OCI-M2 (cell line): ENCODE data around the gene MRTFB.
A peak's percentile ranks its signal among the peaks of the same experiment; 100 is the strongest.

Experiments
- DNase-seq: peaks from one replicate; lab custom pipeline; 2025; ENCODE audit not compliant: unreplicated experiment; lab: John Stamatoyannopoulos, UW

Gene MRTFB

DNA sequence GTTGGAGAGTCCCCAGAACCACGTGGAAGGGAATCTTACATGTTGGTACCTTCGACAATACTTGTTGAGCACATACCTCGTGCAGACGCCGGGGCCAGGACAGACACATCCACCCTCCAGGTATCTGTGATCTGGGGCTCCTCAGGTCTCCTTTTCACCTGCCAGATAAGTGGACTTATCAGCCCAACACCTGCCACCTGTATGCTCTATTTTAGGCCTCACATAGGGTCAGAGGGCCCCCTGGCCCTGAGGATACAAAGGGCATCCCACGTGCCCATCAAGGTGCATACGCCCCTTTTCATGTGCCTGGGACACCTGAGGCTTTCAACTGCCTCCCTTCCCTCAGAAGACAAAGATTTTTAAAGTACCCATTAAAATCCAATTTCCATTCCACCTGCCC, 212.7 kb downstream of the MRTFB start:
- DNase-seq, result no peak

DNA sequence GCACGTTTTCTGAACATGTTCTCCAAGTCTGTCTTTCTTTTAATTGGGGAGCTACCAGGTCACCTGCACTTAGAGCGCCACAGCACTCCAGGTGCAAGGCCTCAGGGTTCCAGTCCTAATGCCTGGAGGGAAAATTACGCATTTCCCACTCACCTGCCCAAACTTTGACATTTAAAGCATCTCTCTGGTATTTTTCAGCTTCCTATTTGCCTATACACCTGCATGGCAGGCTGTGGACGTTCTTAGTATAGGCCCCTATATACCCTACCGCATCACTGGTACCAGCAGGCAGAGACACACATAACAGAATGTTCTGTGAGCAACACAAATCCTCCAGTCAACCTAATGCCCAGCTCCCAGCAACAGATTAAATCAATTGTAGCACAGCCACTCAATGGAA, 213.3 kb downstream of the MRTFB start:
- DNase-seq, result no peak

DNA sequence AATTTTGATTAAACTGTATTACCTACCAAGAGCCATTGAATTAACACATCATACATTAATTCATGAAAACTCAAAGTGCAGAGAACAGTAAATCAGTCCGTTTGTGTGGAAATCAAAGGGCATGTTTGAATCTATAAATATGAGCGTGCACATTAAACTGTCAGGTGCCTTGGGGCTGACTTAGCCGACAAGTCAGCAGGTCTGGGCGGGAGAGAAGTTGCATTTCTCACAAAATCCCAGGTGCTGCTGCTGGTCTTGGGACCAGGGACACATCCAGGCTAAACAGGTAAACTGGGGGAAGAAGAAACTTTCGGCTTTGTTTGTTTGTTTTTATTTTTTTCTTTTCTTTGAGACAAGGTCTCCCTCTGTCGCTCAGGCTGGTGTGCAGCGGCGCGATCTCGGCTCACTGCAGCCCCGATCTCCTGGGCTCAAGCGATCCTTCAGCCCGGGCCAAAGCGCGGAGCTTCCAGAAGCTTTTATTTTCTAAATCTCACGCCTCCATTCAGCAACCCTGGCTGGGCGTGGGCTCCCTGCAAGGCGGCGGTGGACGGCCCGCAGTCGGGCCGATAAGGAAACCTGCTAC, 213.9 kb downstream of the MRTFB start:
- DNase-seq, result no peak

DNA sequence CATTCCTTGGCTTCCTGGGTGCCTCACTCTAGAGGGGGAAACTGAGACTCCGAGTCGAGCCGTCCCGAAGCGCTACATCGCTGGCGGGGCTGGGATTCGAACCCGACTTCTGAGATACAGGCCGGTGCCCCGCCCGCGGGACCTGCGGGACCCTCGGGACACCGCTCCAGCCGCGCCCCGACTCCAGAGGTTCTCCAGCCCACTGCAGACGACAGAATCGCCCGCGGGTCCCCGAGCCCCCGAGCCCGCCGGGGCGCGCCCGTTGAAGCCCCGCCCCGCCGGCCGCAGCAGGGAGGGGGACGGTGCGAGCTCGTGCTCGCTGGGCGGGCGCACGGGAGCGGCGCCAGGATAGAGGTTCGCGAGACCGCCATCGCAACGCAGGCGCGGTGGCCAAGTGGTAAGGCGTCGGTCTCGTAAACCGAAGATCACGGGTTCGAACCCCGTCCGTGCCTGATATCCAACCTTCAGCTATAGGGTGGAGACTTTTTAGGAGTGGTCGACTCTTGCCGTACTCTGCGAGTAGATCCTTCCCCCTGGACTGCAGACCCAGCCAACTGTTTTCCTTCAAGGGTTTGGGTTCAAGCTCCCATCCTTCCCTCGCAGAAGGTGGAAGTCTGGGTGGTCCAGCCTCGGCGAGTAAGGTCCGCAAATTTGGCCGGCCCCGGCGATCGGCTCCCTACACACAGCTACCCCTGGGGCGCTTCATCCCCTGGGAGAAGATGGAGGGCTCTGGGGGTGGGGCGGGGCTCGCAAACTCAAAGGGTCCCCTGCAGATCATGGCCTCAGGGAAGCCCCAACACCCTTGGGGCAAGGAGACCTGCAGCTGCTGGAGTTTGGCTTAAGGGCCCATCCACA, 214.6 kb downstream of the MRTFB start:
- peak; percentile 65 for DNase-seq

DNA sequence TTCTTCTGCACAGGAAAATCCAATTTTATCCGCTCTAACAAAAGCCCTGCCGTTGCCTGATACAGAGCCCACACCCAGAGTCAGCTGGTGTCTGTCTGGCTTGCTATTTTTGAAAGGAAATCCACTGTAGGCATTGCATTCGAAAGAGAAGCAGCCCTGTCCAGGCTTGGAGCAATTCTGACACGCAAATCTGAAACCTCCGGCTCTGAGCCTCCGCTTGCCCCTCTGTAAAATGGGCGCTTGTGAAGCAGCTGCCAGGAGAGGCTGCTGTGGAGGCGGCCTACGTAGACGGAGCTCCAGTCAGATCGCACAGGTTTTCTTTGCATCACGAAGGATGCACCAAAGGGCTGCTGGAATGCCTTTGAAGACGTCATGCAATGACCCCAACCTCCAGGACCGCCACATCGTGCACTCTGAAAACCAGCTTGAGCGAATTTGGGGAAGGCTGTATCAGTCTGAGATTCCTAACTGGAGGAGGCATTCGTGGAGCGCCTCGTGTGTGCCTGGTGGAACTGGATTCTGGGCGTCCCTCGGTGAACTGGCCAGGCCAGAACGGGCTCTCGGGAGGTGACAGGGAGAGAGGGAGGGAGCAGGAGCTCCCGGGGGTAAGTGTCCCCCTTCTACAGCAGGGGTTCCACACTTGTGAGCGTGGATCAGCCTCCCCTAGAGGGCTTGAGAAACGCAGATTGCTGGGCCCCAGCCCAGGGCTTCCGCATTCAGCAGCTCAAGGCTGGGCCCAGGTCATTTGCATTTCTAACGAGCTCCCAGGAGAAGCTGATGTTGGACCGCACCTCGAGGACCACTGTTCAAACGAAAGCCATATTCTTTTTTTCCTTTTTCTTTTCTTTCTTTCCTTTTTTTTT, 215.5 kb downstream of the MRTFB start:
- DNase-seq, result no peak

DNA sequence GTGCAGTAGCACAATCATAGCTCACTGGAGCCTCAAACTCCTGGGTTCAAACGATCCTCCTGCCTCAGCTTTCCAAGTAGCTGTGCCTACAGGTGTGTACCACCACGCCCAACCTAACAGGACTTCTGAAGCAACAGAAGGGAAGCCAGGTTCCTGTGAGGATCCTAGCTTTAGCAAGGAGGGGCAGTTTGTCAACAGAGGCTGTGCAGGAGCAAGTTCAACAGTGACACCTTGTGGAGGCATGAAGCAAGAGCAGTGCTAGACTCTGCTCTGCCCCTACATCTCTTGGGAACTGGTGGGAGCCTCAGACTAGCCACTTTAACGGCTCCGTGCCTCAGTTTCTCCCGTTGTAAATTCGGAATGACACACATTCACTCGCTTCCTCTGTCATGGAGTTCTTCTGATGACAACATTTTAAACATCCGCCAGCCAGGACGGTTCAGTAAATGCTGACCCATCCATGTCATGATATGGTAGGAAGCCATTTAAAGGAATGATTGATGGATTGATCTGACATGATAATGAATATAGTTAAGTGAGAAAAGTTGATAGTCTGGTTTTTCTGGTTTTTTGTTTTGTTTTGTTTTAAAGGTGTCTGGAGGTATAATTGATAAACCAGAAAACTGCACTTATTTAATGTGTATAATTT, 218.7 kb downstream of the MRTFB start:
- no peak for DNase-seq

DNA sequence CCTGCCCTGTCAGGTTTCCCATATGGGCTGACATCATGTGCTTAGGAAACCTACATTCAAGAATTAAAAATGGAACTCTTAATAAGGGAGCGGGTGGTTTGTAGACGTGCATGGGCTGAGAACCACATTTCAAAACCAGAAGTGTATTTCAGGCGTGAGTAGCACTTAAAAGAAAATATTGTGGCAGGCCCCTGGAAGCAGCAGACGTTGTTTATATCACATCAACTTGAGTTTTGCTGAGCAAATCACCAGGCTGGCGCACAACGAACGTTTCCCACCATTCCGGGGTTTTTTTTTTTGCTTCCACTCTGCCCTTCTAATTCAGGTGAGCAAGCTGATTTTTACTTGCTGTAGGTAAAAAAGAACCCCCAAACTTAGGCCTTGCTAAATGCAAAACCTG, 220.2 kb downstream of the MRTFB start:
- no peak for DNase-seq

DNA sequence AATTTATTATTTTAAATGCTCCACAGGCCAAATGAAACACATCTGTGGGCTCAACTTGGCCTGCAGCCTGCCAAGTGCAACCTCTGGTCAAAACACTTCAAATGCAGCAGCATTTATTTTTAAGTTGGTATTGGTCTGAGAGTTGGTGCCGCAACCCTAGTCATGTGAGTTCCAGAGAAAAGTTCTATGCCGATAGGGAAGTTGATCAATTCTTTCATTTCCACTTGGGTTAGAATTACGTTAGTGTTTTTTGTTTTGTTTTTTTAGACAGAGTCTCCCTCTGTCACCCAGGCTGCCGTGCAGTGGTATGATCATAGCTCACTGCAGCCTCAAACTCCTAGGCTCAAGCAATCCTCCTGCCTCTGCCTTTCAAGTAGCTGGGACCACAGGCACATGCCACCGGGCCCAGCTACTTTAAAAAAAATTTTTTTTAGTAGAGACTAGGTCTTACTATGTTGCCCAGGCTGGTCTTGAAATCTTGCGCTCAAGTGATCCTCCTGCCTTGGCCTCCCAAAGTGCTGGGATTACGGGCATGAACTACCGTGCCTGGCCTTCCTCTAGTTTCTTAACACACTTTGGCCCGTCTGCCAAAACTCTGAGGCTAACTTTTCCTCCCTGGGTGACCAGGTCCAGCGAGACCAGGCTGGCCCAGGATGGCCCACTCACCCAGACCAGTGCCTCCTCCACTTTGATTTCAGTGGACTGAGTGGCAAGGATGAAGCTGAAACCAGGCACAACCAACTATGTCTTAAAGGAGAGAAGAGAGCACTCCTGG, 221.1 kb downstream of the MRTFB start:
- DNase-seq, result no peak

DNA sequence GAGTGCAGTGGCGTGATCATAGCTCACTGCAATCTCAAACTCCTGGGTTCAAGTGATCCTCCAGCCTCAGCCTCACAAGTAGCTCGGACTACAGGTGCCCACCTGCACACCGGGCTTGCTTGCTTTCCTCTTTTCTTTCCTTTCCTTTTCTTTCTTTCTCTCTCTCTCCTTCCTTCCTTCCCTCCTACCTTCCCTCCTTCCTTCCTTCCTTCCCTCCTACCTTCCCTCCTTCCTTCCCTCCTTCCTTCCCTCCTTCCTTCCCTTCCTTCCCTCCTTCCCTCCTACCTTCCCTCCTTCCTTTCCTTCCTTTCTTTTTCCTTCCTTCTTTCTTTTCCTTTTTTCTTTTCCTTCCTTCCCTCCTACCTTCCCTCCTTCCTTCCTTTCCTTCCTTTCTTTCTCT, 225.5 kb downstream of the MRTFB start:
- no peak for DNase-seq

DNA sequence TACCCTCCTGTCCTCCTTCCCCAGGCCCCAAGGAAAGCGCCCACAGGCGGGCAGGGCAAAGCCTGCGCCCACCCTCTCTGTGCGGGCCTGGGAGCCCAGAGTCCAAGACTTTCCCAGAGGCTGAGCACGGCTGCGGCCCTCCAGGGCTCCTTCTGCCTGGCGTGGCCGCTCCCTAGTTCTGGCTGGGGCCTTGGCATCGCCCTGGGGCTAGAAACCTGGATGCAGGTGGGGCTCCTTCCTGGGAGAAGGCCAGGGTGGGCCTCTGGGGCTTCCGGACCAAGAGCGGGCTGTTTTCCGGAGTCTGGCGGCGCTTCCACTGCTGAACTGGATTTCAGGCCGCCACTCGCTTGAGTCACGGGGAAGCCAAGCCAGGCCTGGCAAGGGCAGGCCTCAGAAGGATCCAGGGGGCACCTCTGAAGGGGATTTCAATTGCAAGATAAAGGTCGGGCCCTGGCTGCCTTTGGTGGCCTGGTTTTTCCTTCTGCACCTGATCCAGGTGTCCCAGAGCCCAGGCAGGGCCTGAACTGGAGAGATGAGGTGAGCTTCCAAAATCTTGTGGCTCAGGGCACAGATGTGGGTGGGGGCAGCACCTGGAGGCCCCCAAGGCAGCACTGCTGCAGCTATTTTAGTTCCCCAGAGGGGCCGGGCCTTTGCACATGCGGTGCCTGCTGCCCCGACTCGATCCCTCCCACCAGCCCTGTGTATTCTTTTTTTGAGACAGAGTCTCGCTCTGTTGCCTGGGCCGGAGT, 227.4 kb downstream of the MRTFB start:
- no peak for DNase-seq

DNA sequence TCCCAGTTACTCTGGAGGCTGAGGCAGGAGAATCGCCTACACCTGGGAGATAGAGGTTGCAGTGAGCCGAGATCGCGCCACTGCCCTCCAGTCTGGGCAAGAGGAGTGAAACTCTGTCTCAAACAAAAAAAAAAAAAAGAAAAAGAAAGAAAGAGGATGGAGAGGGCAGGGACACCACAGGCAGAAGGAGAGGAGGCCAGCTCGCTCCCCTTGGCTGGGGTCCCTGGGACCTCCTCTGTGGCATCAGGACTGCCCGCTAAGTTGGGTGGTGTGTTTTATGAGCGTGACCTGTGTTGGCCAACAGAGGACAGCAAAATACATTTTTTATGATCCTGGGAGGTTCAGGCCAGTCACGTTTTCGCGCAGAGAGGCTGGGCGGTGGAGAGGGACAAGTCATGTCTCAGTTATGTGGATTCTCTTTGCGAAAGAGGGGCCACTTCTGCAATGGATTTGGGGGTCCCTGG, 229.6 kb downstream of the MRTFB start:
- no peak for DNase-seq

DNA sequence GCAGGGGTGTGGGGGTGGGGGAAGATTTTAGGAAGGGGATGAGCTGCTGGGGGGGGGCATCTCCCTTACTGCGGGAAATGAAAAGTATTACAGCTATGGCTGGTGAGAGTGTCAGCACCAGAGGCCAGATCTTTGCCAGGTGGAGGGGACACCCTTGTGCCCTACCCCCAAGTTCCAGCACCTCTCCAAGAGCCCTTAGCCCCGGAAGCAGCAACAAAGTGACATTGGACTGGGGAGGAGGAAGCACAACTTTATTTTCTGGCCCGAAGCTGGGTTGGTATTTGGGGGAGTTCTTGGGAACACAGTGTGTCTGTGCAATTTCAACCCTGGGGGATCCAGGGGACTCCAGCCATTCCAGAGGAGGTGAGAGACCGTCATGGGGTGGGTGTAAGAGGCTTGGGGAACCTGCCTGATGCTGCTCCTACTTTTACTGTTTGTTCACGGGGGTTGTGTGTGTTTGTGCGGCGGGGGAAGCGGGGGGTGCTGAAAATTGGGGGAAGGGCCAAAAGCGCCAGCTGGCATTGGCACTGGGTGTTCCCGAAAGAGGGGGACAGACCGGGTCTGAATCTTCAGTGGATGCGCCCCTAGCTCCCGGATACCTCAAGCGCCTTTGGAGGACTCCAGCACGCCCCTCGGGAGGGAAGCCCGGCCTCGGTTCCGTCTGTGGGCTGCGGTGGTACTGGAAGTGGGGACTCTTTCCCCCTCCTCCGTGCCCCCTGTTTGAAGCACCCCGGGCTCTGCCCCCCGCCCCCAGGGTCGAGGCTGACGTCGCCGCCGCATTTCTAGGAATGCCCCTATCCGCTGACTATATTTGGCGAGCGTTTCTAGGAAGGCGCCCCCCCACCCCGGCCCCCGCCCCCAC, 230.3 kb downstream of the MRTFB start:
- DNase-seq, result no peak

DNA sequence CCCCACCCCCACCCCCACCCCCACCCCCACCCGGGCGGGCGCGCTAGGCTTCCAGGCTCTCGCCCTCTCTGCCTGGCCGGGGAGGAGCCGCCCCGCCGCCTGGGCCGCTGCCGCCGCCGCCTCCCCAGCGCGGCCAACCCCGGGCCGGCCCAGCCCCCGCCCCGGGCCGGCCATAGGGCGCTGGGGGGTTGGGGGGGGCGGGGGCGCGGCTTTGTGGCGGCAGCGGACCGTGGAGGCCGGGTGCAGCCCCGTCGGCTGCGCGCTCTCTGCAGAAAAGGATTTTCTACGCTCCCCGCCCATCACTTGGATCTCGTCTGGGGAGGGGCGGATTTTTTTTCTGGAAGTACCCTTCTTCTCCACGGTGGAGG, 230.9 kb downstream of the MRTFB start:
- no peak for DNase-seq

DNA sequence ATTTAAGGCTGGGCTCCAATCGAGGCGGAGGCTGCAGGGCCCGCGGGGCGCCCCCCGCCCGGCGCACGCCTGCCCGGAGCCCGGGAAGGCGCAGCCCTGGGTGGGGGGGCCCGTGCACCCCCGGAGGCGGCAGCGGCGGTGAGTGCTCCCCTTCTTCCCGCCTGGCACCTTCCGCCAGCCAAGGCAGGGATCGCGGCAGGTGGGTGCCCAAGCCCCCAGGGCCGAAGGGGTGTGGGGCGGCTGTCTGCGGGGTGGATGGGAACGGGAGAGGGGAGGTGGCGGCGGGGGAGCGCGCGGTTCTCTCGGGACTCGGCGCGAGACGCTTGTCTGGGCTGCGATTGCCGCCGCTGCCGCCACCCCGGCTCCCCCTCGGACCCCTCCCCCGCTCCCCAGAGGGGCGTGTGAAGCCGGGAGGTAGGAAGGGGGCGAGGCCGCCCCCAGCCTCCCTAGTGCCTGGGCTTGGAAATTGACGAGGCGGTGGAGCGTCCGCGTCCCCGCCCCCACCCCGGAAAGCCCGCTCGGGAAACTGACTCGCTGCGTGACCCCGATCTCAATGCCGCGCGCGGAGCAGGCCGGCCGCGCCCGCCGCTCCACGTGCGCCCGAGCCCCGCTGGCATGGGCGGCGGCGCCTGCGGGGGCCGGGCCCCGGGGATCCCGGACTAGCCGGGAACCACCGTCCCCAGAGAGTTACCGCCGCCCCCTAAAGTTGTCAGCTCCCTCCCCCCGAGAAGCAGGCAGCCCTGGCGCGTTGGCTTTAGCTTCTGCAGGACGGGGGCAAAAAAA, 231.5 kb downstream of the MRTFB start:
- DNase-seq, result no peak

DNA sequence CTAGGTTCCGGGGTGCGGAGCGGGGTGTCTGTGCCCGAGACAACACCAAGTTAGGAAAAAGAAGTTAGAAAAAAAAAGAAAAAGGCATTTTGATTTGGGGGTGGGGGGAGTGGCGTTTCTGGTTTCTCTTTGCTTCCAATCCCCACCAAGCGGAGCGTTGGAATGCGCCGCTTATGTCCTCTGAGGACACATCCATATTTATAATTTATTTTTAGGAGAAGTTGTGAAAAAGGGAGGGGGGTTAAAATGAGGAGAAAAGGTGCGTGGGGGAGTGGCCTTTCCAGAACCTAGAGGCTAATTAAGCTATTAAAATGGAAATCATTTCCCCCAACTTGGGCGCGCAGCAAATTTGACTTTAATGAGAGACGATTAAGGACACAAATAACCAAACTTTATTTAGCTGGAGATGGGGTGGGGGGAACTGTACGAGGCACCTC, 232.1 kb downstream of the MRTFB start:
- DNase-seq, result no peak

DNA sequence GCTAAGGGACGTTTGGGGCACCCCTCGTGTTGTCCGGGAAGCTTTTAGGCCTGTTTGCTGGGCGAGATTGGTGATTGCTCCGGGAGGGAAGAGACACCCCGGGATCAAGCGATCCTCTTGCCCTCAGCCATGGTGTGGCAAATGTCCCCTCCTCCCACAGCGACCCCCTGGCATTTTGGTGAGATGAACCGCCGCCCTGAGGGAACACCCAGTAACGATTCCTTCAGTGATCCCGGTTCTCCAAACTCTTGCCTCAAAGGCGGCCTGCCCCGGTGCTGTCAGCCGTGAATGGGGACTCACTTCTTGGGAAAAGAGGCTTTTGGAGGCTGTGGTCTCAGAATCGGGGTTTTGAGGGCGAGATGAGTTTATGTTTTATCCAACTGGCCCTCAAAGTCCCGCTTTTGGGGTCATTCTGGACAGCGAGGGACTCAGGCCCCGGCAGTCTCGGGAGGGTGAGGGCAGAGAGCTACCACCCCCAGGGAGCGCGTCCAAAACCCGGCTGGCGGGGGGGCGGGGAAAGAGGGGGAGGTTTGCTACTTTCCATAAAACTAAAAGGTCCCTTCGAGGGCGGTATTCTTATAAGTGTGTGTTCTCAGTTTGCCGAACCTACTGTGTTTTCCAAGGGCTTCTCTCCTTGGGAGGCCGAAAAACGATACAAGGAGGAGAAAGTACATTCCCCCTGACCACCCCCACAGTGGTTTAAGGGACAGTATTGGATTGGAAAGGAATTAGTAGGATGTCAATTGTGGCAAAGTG, 232.7 kb downstream of the MRTFB start:
- DNase-seq, result no peak

DNA sequence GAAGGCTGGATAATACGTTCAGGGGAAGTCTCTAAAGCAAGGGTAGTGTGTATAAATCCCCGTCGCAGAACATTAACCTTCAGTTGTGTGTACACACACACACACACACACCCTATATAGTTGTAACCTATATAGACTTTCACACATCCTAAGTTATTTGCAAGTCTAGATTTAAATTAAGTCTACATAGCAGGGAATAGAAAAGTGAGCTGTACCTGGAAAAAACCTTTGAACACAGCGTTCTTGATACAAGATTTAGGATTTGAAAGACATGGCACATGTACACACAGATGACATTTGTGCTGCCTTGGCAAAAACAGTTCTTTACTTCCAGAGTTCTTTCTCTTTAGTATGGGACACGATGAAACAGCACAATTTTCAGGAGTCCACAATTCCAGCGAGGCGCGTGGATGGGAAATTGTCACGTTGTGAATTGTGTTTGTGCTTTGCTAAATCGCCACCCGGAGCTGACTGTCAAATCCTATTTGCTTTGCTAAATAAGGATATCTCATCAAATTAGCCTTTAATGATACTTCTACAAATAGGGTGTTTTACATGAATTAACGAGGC, 233.9 kb downstream of the MRTFB start:
- DNase-seq, result no peak
